HG02763 (cell line): ENCODE results near the gene POLR2E.
"Not testable (repeated sequence)": the region's sequence is repeated elsewhere in the genome, so short reads cannot be mapped to it uniquely, and the experiment has no call there.

ENCODE experiments used
- ATAC-seq: cut with Tn5 transposase; IDR thresholded peaks from one replicate; pipeline ENCODE4 v1.9.1; 2021; ENCODE audit warnings: mild to moderate bottlenecking, moderate library complexity; ENCODE audit not compliant: unreplicated experiment

Gene POLR2E

GRCh38 chr19:1126984-1127760 is 32.0 kb upstream of the POLR2E start:
- no peak for ATAC-seq

DNA sequence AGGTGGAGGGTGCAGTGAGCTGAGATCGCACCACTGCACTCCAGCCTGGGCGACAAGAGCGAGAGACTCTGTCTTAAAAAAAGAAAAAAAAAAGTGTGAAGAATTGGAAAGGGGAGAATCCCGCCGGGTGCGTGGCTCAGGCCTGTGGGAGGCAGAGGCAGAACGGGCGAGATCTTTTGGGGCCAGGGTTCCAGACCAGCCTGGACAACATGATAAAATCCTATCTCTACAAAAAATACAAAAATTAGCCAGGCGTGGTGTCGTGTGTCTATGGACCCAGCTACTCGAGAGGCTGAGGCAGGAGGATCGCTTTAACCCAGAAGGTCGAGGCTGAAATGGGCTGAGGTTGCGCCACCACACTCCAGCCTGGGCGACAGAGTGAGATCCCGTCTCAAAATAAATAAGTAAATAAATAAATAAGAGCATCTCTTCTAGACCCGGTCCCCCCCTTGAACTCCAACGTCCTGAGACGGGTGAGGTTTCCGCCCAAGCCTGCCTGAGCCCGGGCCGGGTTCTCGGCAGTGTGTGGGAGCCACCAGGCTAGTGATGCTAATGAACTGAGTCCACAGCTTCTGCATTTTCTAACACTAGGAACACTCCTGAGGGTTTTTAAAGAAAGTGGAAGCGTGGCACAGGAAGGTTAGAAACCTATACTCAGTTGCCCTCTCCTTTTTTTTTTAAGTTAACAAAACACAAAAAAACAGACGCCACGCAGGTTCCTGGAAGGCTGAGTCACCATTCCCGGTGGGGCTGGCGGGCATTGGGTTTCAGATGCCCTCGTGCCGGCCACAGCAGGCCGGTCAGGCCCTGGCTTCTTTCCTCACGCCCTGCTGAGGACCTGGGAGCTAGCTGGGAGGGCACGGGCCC is 30.7 kb upstream of the POLR2E start:
- ATAC-seq, result no peak

GRCh38 chr19:1123885-1124677 is 28.9 kb upstream of the POLR2E start:
- ATAC-seq, result no peak

GRCh38 chr19:1123381-1123780 is 28.2 kb upstream of the POLR2E start:
- no peak for ATAC-seq

- ATAC-seq, result no peak
Observed at GRCh38 chr19:1122972-1123363, 27.8 kb upstream of the POLR2E start.

GRCh38 chr19:1122021-1122971 is 27.1 kb upstream of the POLR2E start:
- ATAC-seq, result no peak

- ATAC-seq, result no peak
Observed at GRCh38 chr19:1121395-1121794, 26.2 kb upstream of the POLR2E start.

GRCh38 chr19:1119475-1120217 is 24.5 kb upstream of the POLR2E start:
- ATAC-seq, result no peak

GRCh38 chr19:1118999-1119398 is 23.8 kb upstream of the POLR2E start:
- ATAC-seq, result no peak

DNA sequence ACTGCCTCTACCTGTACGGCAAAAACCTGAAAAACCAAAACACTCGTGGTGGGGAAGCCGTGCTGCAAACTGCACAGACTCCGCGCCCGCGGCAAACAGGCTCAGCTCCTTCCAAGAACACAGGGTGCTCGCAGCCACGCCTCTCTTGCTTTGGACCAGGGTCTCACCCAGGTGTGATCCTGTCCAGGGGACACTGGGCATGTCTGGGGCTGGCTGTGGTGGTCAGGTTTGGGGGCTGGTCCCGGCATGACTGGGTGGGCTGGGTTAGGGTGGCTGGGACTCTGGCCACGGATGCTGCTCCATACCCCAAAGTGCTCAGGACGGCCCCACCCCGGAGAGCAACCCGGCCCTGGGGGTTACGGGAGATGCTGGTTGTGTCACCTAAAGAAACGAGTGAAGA is 22.5 kb upstream of the POLR2E start:
- no peak for ATAC-seq

DNA sequence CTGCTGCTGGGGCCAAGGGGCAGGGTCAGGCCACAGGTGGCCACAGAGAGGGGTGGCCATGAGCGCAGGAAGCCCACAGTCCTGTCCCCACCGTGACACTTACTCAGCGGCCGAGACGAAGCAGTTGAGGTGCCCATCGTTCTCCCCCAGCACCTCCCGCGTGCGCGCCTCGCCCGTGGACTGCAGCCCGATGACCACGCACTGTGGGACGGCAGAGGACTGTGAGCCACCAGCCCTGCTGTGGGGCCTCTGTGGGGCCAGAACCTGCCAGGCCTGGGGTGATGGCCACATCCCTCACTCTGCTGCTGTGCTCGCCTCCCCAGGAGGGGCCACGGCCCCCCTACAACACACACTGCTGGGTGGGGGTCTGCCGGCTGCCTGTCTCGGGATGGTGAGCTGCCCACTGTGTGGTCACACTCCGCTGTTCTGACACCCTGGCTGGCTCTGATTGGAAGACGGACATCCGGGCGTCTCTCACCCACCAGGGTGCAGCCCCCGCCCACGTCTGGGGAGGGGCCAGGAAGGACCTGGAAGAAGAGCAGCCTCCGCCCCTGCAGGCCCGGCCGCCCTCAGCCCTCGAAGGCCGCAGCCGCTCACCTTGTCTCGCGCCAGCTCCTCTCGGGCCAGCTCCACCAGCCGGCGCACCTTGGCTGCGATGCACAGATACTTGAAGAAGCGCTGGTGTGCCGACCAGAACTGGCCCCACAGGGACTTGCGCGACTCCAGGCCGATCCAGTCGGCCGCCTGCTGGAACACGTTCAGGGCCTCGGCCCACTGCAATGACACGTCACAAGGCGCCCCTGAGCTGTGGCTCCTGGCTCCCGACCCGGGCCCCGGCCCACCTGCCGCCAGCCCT is 21.8 kb upstream of the POLR2E start:
- ATAC-seq, result no peak

DNA sequence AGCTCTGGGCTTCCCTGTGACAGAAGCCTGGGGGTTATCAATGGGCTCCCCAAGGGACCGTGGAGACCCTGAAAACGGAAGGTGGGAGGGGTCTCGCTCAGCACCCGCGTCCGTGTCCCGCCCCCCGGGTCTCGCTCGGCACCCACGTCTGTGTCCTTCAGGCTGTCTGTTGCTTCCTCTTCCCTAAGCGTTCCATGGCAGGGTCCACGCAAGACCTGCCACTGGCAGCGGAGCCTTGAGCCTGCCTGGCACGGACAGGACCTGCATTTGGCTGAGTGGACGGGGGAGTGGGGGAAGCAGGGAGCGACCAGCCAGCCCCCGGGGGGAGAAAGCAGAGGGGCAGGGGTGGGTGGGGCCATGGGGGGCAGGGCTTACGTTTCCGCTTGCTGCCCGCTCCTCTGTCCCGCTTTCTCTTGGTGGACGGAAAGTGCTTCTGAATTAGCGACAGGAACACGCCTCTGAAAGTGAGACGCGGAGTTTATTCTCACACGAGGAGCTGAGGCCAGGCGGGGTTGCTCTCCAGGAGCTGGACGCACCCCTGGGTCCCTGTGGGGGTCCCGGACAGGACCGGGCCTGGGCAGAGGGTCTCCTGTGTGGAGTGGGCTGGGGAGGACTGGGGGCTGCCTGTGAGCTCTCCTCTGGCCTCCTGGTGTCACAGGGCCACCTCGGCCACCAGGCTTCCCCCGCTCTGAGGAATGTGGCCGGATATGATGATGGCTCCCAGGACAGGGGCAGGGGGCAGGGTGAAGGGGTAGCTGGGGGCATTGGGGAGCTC is 20.7 kb upstream of the POLR2E start:
- no peak for ATAC-seq

- not testable (repeated sequence) for ATAC-seq
Observed at GRCh38 chr19:1114728-1115127, 19.6 kb upstream of the POLR2E start.

- ATAC-seq, result no peak
Observed at GRCh38 chr19:1113986-1114483, 18.9 kb upstream of the POLR2E start.

DNA sequence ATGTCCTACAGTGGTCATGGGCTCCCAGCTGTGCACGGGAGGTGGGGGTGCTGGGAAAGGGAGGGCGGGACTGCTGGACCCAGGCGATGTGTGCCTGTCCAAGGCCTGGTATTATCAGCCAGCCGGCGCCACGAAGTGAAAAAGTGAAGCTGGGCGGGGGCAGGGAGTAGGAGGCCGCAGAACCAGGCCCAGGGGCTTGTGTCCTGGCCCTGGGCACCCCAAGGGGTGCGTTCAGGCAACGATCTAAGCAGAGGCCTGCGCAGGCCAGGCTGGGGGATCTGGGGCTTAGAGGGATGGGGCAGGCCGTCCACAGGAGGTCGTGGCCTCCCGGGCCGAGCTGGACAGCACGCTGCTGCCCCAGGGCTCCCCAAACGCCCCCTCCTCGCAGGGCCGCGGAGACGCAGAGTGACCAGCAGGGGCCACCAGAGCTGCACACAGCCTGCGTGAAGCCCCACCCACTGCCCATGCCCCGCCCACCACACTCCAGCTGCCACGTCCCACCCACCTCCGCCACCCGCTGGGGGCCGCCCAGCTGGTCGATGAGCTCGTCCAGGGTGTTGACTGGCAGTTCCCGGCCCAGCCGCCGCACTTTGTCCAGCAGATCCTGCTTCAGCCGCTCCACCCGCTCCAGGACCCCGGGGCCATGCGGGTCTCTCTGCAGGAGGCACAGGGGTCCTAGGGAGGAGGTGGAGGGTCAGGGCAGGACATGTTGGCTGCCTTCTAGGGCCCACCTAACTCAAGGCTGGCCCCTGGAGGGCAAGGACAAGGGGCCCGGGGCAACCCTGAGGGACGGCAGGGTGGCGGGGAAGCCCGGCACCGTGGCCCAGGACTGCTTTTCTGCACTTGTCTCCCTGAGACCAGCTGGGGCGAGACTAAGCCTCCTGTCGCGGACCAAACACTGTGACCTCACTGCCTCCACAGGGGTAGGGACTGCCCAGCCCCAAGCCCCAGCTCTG is 18.1 kb upstream of the POLR2E start:
- no peak for ATAC-seq

GRCh38 chr19:1112268-1113029 is 17.3 kb upstream of the POLR2E start:
- ATAC-seq, result no peak
